DOHH2 (cell line): ENCODE measurements around the gene ACVR1B.

Experiments used
- H3F3A ChIP-seq: fragments of 200-600 bp; sonication (generic), shearing (Covaris generic); 2 replicates; pipeline ENCODE4 v1.6.0; 2016; ENCODE audit warnings: antibody characterized with exemption, mild to moderate bottlenecking; ENCODE audit not compliant: control insufficient read depth, insufficient read depth
- H3K27ac ChIP-seq: fragments of 200-600 bp; sonication (generic); 2 replicates; pipeline ENCODE4 v1.5.1; 2014; ENCODE audit warnings: low read depth, mild to moderate bottlenecking, low read length, moderate library complexity
- H3K27me3 ChIP-seq: fragments of 200-600 bp; sonication (generic); 2 replicates; pipeline ENCODE4 v1.6.1; 2014; ENCODE audit warnings: mild to moderate bottlenecking, low read length, mixed read lengths; ENCODE audit not compliant: control insufficient read depth
- H3K36me3 ChIP-seq: fragments of 200-600 bp; sonication (generic); 2 replicates; pipeline ENCODE4 v1.6.1; 2014; ENCODE audit warnings: mild to moderate bottlenecking, low read length, moderate library complexity, mixed read lengths; ENCODE audit not compliant: control insufficient read depth
- H3K4me1 ChIP-seq: fragments of 200-600 bp; sonication (generic); 2 replicates; pipeline ENCODE4 v1.6.1; 2014; ENCODE audit warnings: mild to moderate bottlenecking, low read length, mixed read lengths; ENCODE audit not compliant: control insufficient read depth
- H3K4me2 ChIP-seq: fragments of 200-600 bp; sonication (generic); 2 replicates; pipeline ENCODE4 v1.6.0; 2014; ENCODE audit warnings: mild to moderate bottlenecking, low read length, moderate library complexity
- H3K4me3 ChIP-seq: fragments of 200-600 bp; sonication (generic); 2 replicates; pipeline ENCODE4 v1.5.1; 2014; ENCODE audit warnings: mild to moderate bottlenecking, low read length, mixed read lengths
- H3K79me2 ChIP-seq: fragments of 200-600 bp; sonication (generic); 2 replicates; pipeline ENCODE4 v1.6.1; 2014; ENCODE audit warnings: mild to moderate bottlenecking, low read length, mixed read lengths; ENCODE audit not compliant: control insufficient read depth
- H3K9me2 ChIP-seq: fragments of 200-600 bp; sonication (generic); replicated peaks from 2 replicates; pipeline ENCODE4 v1.6.1; 2014; ENCODE audit warnings: mild to moderate bottlenecking, low read length, mixed read lengths; ENCODE audit not compliant: control insufficient read depth
- H3K9me3 ChIP-seq: fragments of 200-600 bp; sonication (generic); 2 replicates; pipeline ENCODE4 v1.6.1; 2014; ENCODE audit warnings: antibody characterized with exemption, low read length, mixed read lengths; ENCODE audit not compliant: control insufficient read depth, insufficient read depth
- H4K20me1 ChIP-seq: fragments of 200-600 bp; sonication (generic); 2 replicates; pipeline ENCODE4 v1.6.0; 2014; ENCODE audit warnings: low read depth, mild to moderate bottlenecking, antibody characterized with exemption, low read length, moderate library complexity; ENCODE audit not compliant: control insufficient read depth, insufficient read depth
- CTCF ChIP-seq: fragments of 200-600 bp; sonication (generic); IDR thresholded peaks from one replicate; pipeline ENCODE4 v1.5.1; 2014; ENCODE audit warnings: antibody characterized with exemption, mild to moderate bottlenecking, low read depth, low read length; ENCODE audit not compliant: poor library complexity, severe bottlenecking
- EZH2phosphoT487 ChIP-seq: fragments of 200-600 bp; sonication (generic); IDR thresholded peaks from 2 replicates; pipeline ENCODE4 v1.6.1; 2017; ENCODE audit warnings: borderline replicate concordance, mild to moderate bottlenecking, antibody characterized with exemption, low read length, moderate library complexity, mixed read lengths

ACVR1B gene

GRCh38 chr12:51951199-51951842, at the start of gene ACVR1B:
TSS of gene ACVR1B (plus strand) at chr12:51951699. CDS start at chr12:51951744, 45 bp downstream.
- Histone ChIP-seq H3K27ac (no peak within 1 kb of the TSS), H3K4me1 (peaks cover 43% of the 10 kb centered on the region), H3K9me3 (no peaks in the 10 kb centered on the region)

GRCh38 chr12:51901881-51902280, 49.6 kb upstream of the ACVR1B start:
- H3K9me2 ChIP-seq = no peaks in the 10 kb centered on the region
- no peaks in the 10 kb centered on the region for H4K20me1 ChIP-seq
- H3K27me3 ChIP-seq = peaks cover 6% of the 10 kb centered on the region
- no peaks in the 10 kb centered on the region for H3K79me2 ChIP-seq
- TF ChIP-seq EZH2phosphoT487 = no peak
- no peak overlapping the region for H3K4me2 ChIP-seq
- H3K9me3 ChIP-seq = no peaks in the 10 kb centered on the region
- no peak overlapping the region for H3K27ac ChIP-seq
- H3F3A ChIP-seq = no peaks in the 10 kb centered on the region
- no peaks in the 10 kb centered on the region for H3K4me1 ChIP-seq
- no peaks in the 10 kb centered on the region for H3K36me3 ChIP-seq
- no peak overlapping the region for H3K4me3 ChIP-seq

More at GRCh38 chr12:51951199-51951842, at the start of gene ACVR1B:
- H3K36me3 ChIP-seq = no peaks in the 10 kb centered on the region; the same call in 1 of the 2 replicates
- peaks cover 15% of the 10 kb centered on the region for H4K20me1 ChIP-seq
- H3K9me2 ChIP-seq = no peaks in the 10 kb centered on the region
- H3K4me2 ChIP-seq = peak within 1 kb of the TSS; percentile 99
- TF ChIP-seq EZH2phosphoT487 (0 out of 2 replicates have a peak, but pooled peaks have one; percentile 86), CTCF (no peak)
- peak within 1 kb of the TSS; percentile 82 for H3K4me3 ChIP-seq
- no peaks in the 10 kb centered on the region for H3F3A ChIP-seq
- H3K79me2 ChIP-seq = peaks cover 46% of the 10 kb centered on the region
- H3K27me3 ChIP-seq = peaks cover 28% of the 10 kb centered on the region

GRCh38 chr12:51904951-51905470, 46.5 kb upstream of the ACVR1B start:
- Histone ChIP-seq H3K4me2 (no peak overlapping the region), H3F3A (no peaks in the 10 kb centered on the region), H3K27me3 (peaks cover under 1% of the 10 kb centered on the region; the same call in 1 of the 2 replicates), H3K9me3 (no peaks in the 10 kb centered on the region), H4K20me1 (no peaks in the 10 kb centered on the region), H3K27ac (no peak overlapping the region), H3K4me1 (no peaks in the 10 kb centered on the region), H3K36me3 (no peaks in the 10 kb centered on the region), H3K4me3 (no peak overlapping the region), H3K9me2 (no peaks in the 10 kb centered on the region), H3K79me2 (no peaks in the 10 kb centered on the region)
- TF ChIP-seq CTCF (no peak), EZH2phosphoT487 (no peak)
